Neural crest cell (in vitro differentiated cells): ENCODE results near the gene CEP128. TPM values are rescaled to one million over a fixed set of nuclear protein-coding genes. Genes with fewer than 3 reads are reported as not detected.

Experiments
- DNase-seq: peaks from one replicate; pipeline ENCODE4 v3.0.0; 2021; ENCODE audit warnings: low read depth, mixed read lengths, low spot score
- H3K27ac Mint-ChIP-seq: one replicate; pipeline ENCODE4 v1.8.0; 2021; ENCODE audit warnings: mild to moderate bottlenecking, mixed read lengths; ENCODE audit not compliant: unreplicated experiment
- H3K27me3 Mint-ChIP-seq: 2 replicates; pipeline ENCODE4 v1.8.0; 2021; ENCODE audit warnings: low read depth, mild to moderate bottlenecking, mixed read lengths
- H3K36me3 Mint-ChIP-seq: 2 replicates; pipeline ENCODE4 v1.8.0; 2021; ENCODE audit warnings: low read depth, mild to moderate bottlenecking, mixed read lengths
- H3K4me1 Mint-ChIP-seq: 2 replicates; pipeline ENCODE4 v1.8.0; 2021; ENCODE audit warnings: mixed read lengths
- H3K4me3 Mint-ChIP-seq: one replicate; pipeline ENCODE4 v1.8.0; 2021; ENCODE audit warnings: mild to moderate bottlenecking, mixed read lengths
- H3K9me3 Mint-ChIP-seq: 2 replicates; pipeline ENCODE4 v1.8.0; 2021; ENCODE audit warnings: mixed read lengths
- total RNA-seq: library from RNA; stranded (reverse); gene quantifications from 2 replicates; pipeline ENCODE4 v1.2.1, GENCODE V29; 2021
- TF ChIP-seq, protein P1 (sequence below): fragments of 200-600 bp; sonication (generic); conservative IDR thresholded peaks from 2 replicates; pipeline ENCODE4 v1.5.0; 2021; ENCODE audit warnings: antibody characterized with exemption, mild to moderate bottlenecking

The CEP128 gene
- total RNA-seq, 1 donor from 2014 or later: 25.8 TPM

DNA sequence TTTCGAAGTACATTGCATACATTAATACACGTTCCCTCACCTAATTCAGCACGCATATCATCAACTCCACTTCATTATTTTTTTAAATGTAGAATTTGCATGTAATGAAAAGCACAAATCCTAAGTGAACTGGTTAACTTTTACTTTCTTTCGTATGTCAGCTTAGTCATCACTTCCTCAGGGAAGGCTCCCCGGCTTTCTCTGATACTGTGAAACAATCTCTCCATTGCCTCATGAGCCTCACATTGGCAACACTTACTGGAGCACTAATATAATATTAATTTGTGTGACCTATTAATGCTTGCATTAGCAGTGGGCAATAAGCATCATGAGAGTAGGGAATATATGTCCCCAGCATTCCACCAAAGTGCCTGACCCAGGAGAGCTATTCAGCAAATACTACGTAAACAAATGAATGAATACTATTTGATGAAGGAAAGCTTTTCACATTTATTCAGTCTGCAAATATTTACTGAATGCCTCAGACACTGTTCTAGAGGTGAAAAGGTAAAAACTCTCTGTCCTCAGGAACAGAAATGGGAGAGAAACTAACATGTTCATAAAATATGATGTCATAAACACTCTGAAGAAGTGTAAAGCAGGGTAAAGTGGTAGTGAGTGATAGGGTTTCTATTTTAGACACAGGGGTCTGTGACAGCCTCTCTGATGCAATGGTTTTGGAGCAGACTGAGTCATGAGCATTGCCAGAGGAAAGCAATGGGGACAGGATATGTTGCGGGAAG is 402.7 kb downstream of the CEP128 start:
- TF ChIP-seq, protein P1, sequence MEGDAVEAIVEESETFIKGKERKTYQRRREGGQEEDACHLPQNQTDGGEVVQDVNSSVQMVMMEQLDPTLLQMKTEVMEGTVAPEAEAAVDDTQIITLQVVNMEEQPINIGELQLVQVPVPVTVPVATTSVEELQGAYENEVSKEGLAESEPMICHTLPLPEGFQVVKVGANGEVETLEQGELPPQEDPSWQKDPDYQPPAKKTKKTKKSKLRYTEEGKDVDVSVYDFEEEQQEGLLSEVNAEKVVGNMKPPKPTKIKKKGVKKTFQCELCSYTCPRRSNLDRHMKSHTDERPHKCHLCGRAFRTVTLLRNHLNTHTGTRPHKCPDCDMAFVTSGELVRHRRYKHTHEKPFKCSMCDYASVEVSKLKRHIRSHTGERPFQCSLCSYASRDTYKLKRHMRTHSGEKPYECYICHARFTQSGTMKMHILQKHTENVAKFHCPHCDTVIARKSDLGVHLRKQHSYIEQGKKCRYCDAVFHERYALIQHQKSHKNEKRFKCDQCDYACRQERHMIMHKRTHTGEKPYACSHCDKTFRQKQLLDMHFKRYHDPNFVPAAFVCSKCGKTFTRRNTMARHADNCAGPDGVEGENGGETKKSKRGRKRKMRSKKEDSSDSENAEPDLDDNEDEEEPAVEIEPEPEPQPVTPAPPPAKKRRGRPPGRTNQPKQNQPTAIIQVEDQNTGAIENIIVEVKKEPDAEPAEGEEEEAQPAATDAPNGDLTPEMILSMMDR: no peak
- H3K4me1 Mint-ChIP-seq: no peaks in the 10 kb centered on the region
- no peak overlapping the region for H3K4me3 Mint-ChIP-seq
- peaks cover 9% of the 10 kb centered on the region for H3K36me3 Mint-ChIP-seq
- no peak for DNase-seq
- no peaks in the 10 kb centered on the region for H3K27me3 Mint-ChIP-seq
- H3K27ac Mint-ChIP-seq: no peak overlapping the region
- peaks cover 9% of the 10 kb centered on the region for H3K9me3 Mint-ChIP-seq

DNA sequence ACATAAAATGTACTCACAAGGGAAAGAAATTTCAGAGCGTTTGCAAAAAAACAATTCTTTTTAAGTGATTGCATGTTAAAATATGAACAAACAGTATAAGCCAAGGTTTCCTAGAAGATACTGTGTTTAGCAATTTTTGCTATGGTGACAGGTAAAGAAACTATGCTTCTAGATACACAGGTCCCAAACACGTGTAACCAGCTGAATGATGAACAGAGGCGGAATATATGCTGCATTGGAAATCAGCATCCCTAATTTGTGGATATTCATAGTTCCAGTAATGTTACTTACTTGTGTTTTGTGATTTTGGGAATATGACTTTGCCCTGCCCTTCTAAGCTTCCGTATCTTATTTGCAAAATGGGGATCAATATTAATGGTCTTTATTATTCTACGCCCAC is 403.9 kb downstream of the CEP128 start:
- H3K4me1 Mint-ChIP-seq: no peaks in the 10 kb centered on the region
- DNase-seq: no peak
- peaks cover 9% of the 10 kb centered on the region for H3K36me3 Mint-ChIP-seq
- TF ChIP-seq, protein P1: no peak
- no peaks in the 10 kb centered on the region for H3K27me3 Mint-ChIP-seq
- H3K9me3 Mint-ChIP-seq: peaks cover 9% of the 10 kb centered on the region
- no peak overlapping the region for H3K27ac Mint-ChIP-seq
- no peak overlapping the region for H3K4me3 Mint-ChIP-seq

DNA sequence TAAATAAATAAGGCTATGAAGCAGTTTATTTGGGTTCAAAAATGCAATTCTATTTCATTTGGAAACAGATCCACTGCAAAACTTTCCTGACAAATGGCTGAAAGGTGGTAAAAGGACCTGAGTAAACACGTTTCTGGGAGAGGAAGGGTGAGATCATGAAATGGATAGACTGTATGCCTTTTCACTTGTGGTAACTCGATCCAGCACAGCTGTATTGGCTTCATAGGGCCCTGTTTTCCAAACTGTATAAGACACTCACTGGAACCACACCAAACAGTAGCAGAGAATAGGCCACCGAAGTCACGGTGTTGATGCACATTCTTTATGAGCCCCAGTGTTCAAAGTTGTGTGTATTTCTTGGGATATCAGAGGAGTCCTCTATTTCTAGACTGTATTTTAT is 405.1 kb downstream of the CEP128 start:
- Mint-ChIP-seq H3K4me3 (no peak overlapping the region), H3K4me1 (no peaks in the 10 kb centered on the region), H3K27me3 (no peaks in the 10 kb centered on the region), H3K36me3 (peaks cover 6% of the 10 kb centered on the region), H3K9me3 (peaks cover 7% of the 10 kb centered on the region), H3K27ac (no peak overlapping the region)
- no peak for DNase-seq
- TF ChIP-seq, protein P1: no peak

DNA sequence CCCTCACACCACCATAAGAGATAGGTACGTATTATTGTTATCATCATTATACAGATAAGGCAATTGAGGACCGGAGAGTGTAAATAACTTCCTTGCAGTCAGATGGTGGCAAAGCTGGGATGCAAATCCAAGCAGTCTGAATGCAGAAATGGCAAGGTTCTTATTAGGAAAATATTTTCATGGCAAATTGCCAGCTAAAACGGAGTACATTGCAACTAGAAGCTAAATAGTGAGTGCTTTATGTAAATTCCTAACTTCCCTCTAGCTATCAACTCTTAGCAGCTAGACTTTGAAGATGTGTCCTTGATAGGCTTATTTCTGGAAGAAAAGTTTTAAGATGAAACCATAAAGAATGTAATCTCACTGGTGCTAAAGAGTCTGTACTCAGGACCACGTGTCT is 406.4 kb downstream of the CEP128 start:
- no peaks in the 10 kb centered on the region for H3K4me1 Mint-ChIP-seq
- peaks cover 4% of the 10 kb centered on the region for H3K9me3 Mint-ChIP-seq
- DNase-seq: no peak
- H3K4me3 Mint-ChIP-seq: no peak overlapping the region
- no peaks in the 10 kb centered on the region for H3K27me3 Mint-ChIP-seq
- no peak overlapping the region for H3K27ac Mint-ChIP-seq
- peaks cover under 1% of the 10 kb centered on the region for H3K36me3 Mint-ChIP-seq
- TF ChIP-seq, protein P1: no peak

DNA sequence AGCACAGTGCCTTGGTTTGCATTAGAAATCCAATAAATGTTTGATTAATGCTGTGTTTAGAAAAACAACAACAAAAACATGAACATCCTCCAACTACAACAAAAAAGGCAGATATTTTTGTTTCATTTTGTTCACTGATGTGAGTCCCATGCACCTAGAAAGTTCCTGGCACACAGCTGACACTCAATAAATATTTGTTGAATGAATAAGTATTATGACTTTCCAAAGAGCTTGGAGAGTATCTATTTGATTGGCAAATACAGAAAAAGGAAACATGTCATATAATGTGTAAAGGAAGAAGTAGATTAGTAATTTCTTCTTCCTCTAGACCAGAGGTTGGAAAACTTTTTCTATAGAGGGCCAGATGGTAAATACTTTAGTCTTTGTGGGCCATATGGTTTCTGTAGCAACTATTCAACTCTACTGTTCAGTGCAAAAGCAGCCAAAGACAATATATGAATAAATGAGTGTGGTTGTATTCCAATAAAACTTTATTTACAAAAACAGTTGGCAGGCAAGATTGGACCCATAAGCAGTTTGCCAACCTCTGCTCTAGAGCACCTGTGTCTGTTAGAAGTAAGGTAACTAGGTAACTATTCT is 417.9 kb downstream of the CEP128 start:
- no peak overlapping the region for H3K4me3 Mint-ChIP-seq
- no peaks in the 10 kb centered on the region for H3K27me3 Mint-ChIP-seq
- TF ChIP-seq, protein P1: no peak
- no peaks in the 10 kb centered on the region for H3K4me1 Mint-ChIP-seq
- H3K9me3 Mint-ChIP-seq: no peaks in the 10 kb centered on the region
- no peak for DNase-seq
- peaks cover 5% of the 10 kb centered on the region for H3K36me3 Mint-ChIP-seq
- no peak overlapping the region for H3K27ac Mint-ChIP-seq
